ENCODE results near the gene KCNH2.

DNA sequence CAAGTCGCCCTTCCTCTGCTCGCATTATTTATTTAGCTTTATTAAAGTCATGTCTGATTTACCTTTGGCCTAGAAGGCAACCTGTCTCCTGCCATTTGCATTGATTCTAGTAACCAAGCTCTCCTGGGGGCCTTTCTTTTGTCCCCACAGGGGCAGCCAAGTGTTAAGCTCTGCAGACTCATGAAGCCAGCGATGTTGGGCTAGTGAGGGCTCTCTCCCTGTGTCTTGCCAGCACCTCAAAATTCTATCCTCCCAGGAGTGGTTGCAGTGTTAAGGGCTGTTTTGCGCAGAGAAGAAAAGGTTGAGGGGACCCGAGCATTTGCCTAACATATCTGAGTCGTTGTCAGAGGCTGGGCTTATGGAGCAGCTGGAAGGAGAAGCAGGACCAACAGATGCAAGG lies 63.9 kb downstream of the KCNH2 start:
- TF ChIP-seq SMC3 (IDR thresholded peaks at IDR 0.05; ENCODE audit: borderline replicate concordance, low read length) (no peak), ZNF207 (IDR thresholded peaks at IDR 0.05; ENCODE audit: borderline replicate concordance) (no peak), POLR2A (IDR thresholded peaks at IDR 0.05; ENCODE audit: low read depth, low read length) (no peak), RCOR1 (conservative IDR thresholded peaks at IDR 0.05; ENCODE audit: low read depth, low read length) (no peak)
